ENCODE data around the gene FCAMR. TPM values are rescaled to one million over a fixed set of nuclear protein-coding genes. Genes with fewer than 3 reads are reported as not detected.

Gene FCAMR
- total RNA-seq, 4 donors from 2014 or later = 0.85 to 1.5 (median 0.88) TPM; not detected in 1

DNA sequence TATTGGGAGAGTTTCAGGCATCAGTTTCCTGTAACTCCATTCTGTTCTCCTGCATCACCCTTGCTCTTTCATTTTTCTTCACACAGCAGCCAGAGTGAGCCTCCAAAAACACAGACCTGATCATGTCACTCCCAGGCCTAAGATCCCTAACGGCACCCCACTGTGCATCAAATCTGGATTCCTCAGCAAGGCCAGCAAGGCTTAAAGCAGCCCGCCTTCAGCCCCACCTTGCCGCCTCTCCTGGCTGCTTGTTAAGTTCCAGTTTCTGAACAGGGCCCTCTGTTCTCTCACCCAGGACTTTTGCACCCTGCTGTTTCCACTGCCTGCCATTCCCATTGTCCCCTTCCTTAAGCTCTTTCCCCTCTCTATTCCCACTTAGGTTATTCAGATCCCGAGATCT is 33.0 kb upstream of the FCAMR start:
- Histone ChIP-seq H3K27me3 (no peaks in the 10 kb centered on the region), H3K9me3 (no peaks in the 10 kb centered on the region), H3K4me1 (peaks cover 0 to 16% (median 2%) of the 10 kb centered on the region in 4 donors), H3K27ac (no peak overlapping the region), H3K4me3 (no peak overlapping the region), H3K36me3 (no peaks in the 10 kb centered on the region)
- no peak for DNase-seq
- TF ChIP-seq POLR2A (IDR thresholded peaks at IDR 0.05) = no peak
- TF ChIP-seq, protein P1, sequence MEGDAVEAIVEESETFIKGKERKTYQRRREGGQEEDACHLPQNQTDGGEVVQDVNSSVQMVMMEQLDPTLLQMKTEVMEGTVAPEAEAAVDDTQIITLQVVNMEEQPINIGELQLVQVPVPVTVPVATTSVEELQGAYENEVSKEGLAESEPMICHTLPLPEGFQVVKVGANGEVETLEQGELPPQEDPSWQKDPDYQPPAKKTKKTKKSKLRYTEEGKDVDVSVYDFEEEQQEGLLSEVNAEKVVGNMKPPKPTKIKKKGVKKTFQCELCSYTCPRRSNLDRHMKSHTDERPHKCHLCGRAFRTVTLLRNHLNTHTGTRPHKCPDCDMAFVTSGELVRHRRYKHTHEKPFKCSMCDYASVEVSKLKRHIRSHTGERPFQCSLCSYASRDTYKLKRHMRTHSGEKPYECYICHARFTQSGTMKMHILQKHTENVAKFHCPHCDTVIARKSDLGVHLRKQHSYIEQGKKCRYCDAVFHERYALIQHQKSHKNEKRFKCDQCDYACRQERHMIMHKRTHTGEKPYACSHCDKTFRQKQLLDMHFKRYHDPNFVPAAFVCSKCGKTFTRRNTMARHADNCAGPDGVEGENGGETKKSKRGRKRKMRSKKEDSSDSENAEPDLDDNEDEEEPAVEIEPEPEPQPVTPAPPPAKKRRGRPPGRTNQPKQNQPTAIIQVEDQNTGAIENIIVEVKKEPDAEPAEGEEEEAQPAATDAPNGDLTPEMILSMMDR (IDR thresholded peaks at IDR 0.05) = no peak

DNA sequence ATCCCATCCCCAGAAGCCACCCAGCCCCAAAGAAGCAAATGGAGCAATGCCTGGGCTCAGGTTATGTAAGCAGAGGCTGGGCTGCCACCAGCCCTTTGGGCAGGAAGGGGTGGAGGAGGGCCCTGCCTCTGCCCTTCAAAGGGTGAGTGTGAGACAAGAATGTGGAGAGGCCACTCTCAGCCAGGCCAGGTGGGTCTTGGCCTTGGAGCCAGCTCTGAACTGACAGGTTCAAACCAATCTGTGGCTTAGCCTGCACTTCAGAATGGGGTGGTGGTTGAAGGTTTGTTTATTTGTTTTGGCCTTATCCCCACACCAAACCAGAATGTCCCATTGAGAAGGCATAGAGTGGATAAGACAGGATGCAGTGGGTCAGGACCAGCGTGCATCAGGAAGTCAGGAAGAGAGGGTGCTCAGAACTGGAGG is 32.5 kb upstream of the FCAMR start:
- no peaks in the 10 kb centered on the region for H3K36me3 ChIP-seq
- no peak overlapping the region for H3K4me3 ChIP-seq
- H3K9me3 ChIP-seq = no peaks in the 10 kb centered on the region
- no peak overlapping the region for H3K27ac ChIP-seq
- no peak for TF ChIP-seq POLR2A (IDR thresholded peaks at IDR 0.05)
- TF ChIP-seq, protein P1 (IDR thresholded peaks at IDR 0.05) = no peak
- no peak for DNase-seq
- H3K4me1 ChIP-seq = peaks cover 0 to 16% (median 2%) of the 10 kb centered on the region in 4 donors
- H3K27me3 ChIP-seq = no peaks in the 10 kb centered on the region

DNA sequence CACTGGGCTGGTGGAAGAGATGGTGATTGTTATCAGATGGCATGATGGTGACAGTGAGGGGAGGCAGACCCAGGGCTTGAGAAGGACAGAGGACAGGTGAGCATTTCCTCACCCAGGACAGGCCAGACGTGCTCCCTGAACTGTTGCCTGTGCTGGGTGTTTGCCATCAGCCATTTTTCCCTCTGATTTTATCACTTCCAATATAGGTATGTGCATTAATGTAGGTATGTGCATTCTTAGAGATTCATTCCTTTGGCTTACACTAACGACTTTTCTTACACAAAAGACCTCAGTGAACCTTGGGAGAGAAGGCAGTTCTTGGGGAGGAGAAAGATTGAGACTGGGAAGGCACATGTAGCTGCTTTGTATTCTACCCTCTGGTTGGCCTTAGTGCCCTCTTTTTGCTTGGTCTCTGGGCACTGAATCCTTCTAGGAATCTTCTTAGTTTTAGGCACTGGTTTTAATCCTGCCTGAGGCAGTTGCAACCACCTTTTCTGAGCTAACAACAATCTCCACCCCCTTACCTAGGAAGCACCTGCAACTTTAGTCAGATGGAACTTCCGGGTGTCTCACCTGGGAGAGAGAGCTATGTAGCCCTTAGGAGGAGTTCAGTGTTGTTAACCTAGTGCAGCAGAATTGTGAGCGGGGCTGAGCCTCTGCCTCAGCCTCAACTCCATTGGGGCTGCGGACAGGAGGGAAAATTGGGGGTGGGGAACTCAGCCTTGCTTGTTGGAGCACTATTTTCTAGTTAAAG is 31.4 kb upstream of the FCAMR start:
- Histone ChIP-seq H3K27me3 (no peaks in the 10 kb centered on the region), H3K9me3 (no peaks in the 10 kb centered on the region), H3K4me1 (peaks cover 0 to 16% (median 0%) of the 10 kb centered on the region in 4 donors), H3K27ac (peak overlapping the region in 1 of 4 donors; percentile 2), H3K4me3 (no peak overlapping the region), H3K36me3 (no peaks in the 10 kb centered on the region)
- no peak for DNase-seq
- TF ChIP-seq POLR2A (IDR thresholded peaks at IDR 0.05) = no peak
- TF ChIP-seq, protein P1 (IDR thresholded peaks at IDR 0.05) = no peak

DNA sequence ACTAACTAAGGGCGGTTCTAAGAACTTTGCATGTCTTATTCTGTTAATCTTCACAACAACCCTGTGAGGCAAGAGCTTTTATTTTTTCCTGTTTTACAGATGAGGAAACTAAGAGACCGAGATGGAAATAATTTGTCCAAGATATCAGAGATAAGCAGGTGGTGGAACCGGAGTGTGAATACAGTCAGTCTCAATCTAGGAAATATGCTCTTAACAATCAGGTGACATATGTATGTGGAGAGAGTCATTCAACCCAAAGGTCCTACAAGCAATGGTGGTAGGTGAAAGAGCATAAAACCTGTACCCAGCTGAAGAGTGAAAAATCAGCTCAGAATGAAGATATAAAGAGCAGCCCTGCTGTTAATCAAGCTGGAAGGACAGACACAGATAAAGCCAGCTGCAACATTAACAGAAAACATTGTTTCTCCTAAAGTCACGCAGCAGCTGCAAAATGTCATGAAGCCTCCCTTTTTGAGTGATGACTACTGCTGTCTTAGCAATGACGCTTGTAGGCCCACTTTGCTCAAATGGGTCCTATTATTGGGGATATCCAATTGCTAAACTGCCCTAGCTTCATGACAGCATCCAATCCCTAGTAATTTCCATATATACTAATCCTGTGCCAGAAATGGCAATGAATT is 30.5 kb upstream of the FCAMR start:
- peaks cover 0 to 11% (median 0%) of the 10 kb centered on the region in 4 donors for H3K4me1 ChIP-seq
- no peaks in the 10 kb centered on the region for H3K9me3 ChIP-seq
- TF ChIP-seq POLR2A (IDR thresholded peaks at IDR 0.05) = no peak
- TF ChIP-seq, protein P1 (IDR thresholded peaks at IDR 0.05) = no peak
- no peak for DNase-seq
- H3K27ac ChIP-seq = no peak overlapping the region
- H3K27me3 ChIP-seq = no peaks in the 10 kb centered on the region
- no peak overlapping the region for H3K4me3 ChIP-seq
- H3K36me3 ChIP-seq = no peaks in the 10 kb centered on the region

DNA sequence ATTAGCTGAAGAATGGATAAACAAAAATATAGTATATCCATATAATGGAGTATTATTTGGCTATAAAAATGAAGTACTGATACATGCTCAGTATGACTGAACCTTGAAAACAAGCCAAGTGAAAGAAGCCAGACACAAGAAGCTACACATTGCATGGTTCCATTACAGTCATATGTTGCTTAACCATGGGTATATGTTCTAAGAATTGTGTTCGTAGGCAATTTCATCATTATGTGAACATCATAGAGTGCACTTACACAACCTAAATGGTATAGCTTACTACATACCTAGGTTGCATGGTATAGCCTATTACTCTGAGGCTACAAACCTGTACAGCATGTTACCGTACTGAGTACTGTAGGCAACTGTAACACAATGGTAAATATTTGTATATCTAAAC is 28.6 kb upstream of the FCAMR start:
- Histone ChIP-seq H3K36me3 (no peaks in the 10 kb centered on the region), H3K4me3 (no peak overlapping the region), H3K27me3 (no peaks in the 10 kb centered on the region), H3K4me1 (peaks cover 0 to 5% (median 0%) of the 10 kb centered on the region in 4 donors), H3K27ac (no peak overlapping the region), H3K9me3 (no peaks in the 10 kb centered on the region)
- no peak for DNase-seq
- TF ChIP-seq, protein P1 (IDR thresholded peaks at IDR 0.05) = no peak
- no peak for TF ChIP-seq POLR2A (IDR thresholded peaks at IDR 0.05)

Data from Peyer's patch (tissue), 4 donors.